ENCODE data around the gene NSMF.

NSMF gene

GRCh38 chr9:137457406-137458193 is 1.5 kb downstream of the NSMF start:
- Histone ChIP-seq H3K36me3 (replicated peaks) (peaks cover 19% of the 10 kb centered on the region), H3K27ac (no peak overlapping the region), H3K4me3 (ENCODE audit: low read depth, low read length) (peak overlapping the region; percentile 61), H3K27me3 (replicated peaks) (no peaks in the 10 kb centered on the region)
- DNase-seq: no peak
- in situ Hi-C loops (cut with HindIII; ENCODE audit: low pct_ligation_motif_present, low sequenced_read_pairs): no loop called here
- no peak for TF ChIP-seq CTCF (IDR thresholded peaks at IDR 0.05; ENCODE audit: low read depth, low read length, missing control alignments)

GRCh38 chr9:137456864-137457405 is 2.2 kb downstream of the NSMF start:
- no peak for TF ChIP-seq CTCF (IDR thresholded peaks at IDR 0.05; ENCODE audit: low read depth, low read length, missing control alignments)
- Histone ChIP-seq H3K4me3 (ENCODE audit: low read depth, low read length) (peak overlapping the region; percentile 5), H3K27me3 (replicated peaks) (no peaks in the 10 kb centered on the region), H3K27ac (peak overlapping the region; percentile 50), H3K36me3 (replicated peaks) (peaks cover 21% of the 10 kb centered on the region)
- DNase-seq: no peak
- in situ Hi-C loops (cut with HindIII; ENCODE audit: low pct_ligation_motif_present, low sequenced_read_pairs): no loop called here

- no peak overlapping the region for H3K4me3 ChIP-seq (ENCODE audit: low read depth, low read length)
- in situ Hi-C loops (cut with HindIII; ENCODE audit: low pct_ligation_motif_present, low sequenced_read_pairs): no loop called here
- DNase-seq: peak; percentile 46
- no peaks in the 10 kb centered on the region for H3K27me3 ChIP-seq (replicated peaks)
- no peak for TF ChIP-seq CTCF (IDR thresholded peaks at IDR 0.05; ENCODE audit: low read depth, low read length, missing control alignments)
- peak overlapping the region; percentile 50 for H3K27ac ChIP-seq
- peaks cover 21% of the 10 kb centered on the region for H3K36me3 ChIP-seq (replicated peaks)
These were observed 2.9 kb downstream of the NSMF start for GRCh38 chr9:137456061-137456863.

- TF ChIP-seq CTCF (IDR thresholded peaks at IDR 0.05; ENCODE audit: low read depth, low read length, missing control alignments): no peak
- in situ Hi-C loops (cut with HindIII; ENCODE audit: low pct_ligation_motif_present, low sequenced_read_pairs): no loop called here
- no peak for DNase-seq
- peaks cover 21% of the 10 kb centered on the region for H3K36me3 ChIP-seq (replicated peaks)
- no peaks in the 10 kb centered on the region for H3K27me3 ChIP-seq (replicated peaks)
- no peak overlapping the region for H3K27ac ChIP-seq
- H3K4me3 ChIP-seq (ENCODE audit: low read depth, low read length): no peak overlapping the region
These were observed 3.7 kb downstream of the NSMF start for GRCh38 chr9:137455359-137455991.

GRCh38 chr9:137454597-137455358 is 4.4 kb downstream of the NSMF start:
- TF ChIP-seq CTCF (IDR thresholded peaks at IDR 0.05; ENCODE audit: low read depth, low read length, missing control alignments): no peak
- no peak overlapping the region for H3K27ac ChIP-seq

More at GRCh38 chr9:137454597-137455358, 4.4 kb downstream of the NSMF start:
- H3K4me3 ChIP-seq (ENCODE audit: low read depth, low read length): no peak overlapping the region
- in situ Hi-C loops (cut with HindIII; ENCODE audit: low pct_ligation_motif_present, low sequenced_read_pairs): no loop called here
- H3K27me3 ChIP-seq (replicated peaks): no peaks in the 10 kb centered on the region
- no peak for DNase-seq
- H3K36me3 ChIP-seq (replicated peaks): peaks cover 22% of the 10 kb centered on the region
